HG03460 (cell line): Measurements from ENCODE around the gene MCCD1.
A peak's percentile ranks its signal among the peaks of the same experiment; 100 is the strongest.
"Not testable (repeated sequence)": the region's sequence is repeated elsewhere in the genome, so short reads cannot be mapped to it uniquely, and the experiment has no call there.

Experiments
- ATAC-seq: cut with Tn5 transposase; IDR thresholded peaks from one replicate; pipeline ENCODE4 v1.9.1; 2021; ENCODE audit not compliant: unreplicated experiment

MCCD1 gene

GRCh38 chr6:31528821-31529328 is at the start of gene MCCD1:
Gene MCCD1, plus strand, starts transcription at chr6:31528962. Its CDS starts 53 bp downstream, at chr6:31529015.
- ATAC-seq = no peak

DNA sequence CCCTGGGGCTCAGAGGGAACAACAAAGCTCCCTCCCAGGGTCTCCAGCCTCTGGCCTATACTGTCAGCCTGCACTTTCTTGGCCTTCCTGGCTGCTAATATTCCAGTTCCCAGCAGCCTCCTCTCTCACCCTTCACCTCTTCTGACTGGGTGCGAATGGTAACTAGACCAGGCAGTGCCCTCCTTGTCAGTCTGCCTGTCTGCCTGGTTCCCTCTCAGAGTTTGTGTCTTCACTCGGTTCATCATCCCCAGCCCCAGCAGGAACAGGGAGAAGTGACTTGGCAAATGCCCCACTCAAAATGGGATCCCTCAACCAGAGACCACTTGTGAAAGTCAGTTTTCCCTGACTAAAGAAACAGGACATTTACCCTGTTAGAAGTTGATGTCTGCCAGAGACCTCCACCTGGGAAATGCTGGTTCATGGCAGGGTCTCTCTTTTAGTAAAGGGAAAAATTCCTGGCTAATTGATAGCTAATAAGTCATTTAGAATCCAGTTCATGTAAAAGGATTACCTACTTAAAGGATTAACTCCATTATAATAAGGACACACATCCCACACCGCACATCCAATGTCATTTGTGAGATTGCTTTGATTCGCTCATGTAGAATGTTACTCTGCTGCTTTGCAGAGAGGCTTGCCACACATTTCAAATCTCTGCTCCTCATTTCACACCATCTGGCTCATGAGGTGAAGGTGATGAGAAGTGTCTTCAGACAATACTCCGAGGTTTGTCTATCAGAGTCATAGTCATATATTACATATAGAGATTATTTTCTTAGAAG is 49.4 kb upstream of the MCCD1 start:
- ATAC-seq = no peak

- no peak for ATAC-seq
Observed at GRCh38 chr6:31479933-31480535, 48.7 kb upstream of the MCCD1 start.

DNA sequence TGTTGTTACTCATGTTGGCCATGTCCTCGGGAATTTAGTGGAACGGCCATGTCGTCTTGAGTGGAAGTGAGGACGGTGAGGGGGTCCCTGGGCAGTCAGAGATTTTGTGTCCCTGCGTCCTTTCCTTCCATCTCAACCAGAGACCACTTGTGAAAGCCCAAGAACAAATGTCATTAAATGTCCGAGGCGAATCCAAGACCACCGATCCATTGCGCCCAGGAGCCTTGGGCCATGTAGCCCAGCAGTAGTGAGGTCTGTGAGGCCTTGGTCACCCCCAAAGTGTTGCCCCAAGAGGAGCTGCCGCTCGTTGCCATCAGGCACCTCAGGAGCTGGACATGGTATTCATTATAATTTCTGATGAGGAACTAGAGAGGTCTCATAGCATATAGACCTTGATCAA is 48.2 kb upstream of the MCCD1 start:
- no peak for ATAC-seq

DNA sequence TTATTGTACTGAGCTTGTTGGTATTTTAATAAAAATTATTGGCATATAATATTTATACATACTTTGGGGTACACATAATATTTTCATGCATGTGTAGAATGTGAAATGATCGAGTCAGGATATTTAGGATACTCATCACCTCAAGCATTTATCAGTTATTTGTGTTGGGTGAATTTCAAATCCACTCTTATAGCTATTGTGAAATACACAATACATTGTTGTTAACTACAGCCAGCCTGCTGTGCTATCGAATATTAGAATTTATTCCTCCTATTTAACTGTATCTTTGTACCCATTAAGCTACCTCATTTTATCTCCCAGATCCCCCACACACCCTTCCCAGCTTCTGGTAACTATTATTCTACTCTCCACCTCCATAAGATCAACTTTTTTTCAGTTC is 45.4 kb upstream of the MCCD1 start:
- ATAC-seq = no peak

DNA sequence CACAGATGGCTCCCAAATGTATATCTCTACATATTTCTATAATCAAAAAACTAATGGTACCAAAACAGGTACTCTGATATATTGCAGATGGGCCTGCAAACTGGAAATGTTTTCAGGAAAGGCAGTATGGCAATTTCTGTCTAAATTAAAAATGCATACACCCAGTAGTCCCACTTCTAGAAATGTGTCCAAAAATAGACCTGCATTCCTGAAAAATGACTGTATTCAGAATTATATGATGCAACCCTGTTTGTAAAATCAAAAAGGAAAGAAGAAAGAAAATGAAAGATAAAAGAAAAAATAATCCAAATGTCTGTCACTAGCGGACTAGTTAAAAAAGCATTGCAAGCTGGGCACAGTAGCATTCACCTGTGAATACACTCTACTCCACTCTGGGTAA is 43.7 kb upstream of the MCCD1 start:
- ATAC-seq = no peak

DNA sequence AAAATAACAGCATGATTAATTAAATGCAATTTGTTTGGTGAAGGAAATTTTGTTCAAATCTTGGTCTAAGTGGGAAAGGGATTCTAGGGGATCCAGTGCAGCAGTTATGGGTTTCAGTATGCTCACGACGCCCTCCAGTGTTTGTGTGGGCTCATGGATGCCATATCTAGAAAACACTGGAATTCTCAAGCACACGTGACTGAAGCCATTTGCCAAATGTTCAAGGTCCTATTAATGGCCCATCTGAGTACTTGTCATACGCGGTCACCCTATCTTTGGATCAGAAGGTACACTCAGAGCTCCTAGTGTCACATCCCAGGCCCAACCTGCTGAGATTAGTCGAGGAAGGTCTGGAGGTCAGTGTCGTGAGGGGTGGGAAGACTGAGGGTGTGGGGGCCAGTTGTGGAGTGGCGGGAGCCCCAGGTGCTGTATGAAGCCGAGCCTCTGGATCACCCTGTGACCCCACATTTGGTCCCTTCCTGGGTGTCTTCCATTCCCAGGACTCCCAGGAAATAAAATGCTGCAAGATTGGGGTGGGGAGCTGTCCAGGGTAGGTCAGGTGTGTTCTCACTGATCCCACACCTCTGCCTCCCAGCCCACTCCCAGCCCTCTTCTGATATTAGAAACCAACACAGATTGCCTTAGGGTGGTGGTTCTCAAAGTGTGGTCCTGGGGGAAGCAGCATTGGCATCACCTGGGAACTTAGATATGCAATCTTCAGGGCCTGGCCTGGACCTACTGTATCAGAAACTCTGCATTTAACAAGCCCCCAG is 42.5 kb upstream of the MCCD1 start:
- not testable (repeated sequence) for ATAC-seq

GRCh38 chr6:31487674-31488073 is 41.1 kb upstream of the MCCD1 start:
- not testable (repeated sequence) for ATAC-seq

GRCh38 chr6:31489086-31489485 is 39.7 kb upstream of the MCCD1 start:
- no peak for ATAC-seq

DNA sequence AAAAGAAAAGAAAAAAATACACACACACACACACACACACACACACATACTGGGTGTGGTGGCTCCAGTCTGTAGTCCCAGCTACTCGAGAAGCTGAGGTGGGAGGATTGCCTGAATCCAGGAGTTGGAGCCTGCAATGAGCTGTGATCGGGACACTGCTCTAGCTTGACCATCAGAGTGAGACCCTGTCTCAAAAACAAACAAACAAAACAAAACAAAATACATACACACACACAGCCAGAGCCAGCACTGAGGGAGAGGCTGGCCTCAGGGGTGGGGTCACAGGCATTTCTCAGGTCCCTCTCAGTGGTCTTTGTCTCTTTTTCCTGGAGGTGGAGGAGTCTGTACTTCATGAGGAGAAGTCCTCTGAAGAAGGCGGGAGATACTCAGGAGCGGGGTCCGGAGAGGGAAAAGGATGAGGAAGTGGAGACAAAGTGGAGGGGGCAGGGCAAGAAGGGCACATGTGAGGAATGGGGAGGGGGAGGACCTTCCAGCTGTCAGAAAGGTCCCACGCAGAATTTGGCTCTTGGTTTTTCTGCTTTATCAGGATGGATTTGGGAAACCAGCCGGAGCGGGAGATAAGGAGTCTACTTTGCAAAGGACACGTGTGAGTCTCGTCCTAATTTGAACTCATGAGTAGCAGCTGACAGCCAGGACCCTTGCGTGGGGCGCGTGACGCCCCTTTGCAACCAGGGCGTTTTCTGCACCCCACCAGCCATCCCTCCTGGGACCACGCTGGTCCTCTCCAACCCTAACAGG is 38.5 kb upstream of the MCCD1 start:
- no peak for ATAC-seq

- not testable (repeated sequence) for ATAC-seq
Observed at GRCh38 chr6:31493550-31493874, 35.2 kb upstream of the MCCD1 start.

GRCh38 chr6:31493875-31494694 is 34.7 kb upstream of the MCCD1 start:
- ATAC-seq = no peak

DNA sequence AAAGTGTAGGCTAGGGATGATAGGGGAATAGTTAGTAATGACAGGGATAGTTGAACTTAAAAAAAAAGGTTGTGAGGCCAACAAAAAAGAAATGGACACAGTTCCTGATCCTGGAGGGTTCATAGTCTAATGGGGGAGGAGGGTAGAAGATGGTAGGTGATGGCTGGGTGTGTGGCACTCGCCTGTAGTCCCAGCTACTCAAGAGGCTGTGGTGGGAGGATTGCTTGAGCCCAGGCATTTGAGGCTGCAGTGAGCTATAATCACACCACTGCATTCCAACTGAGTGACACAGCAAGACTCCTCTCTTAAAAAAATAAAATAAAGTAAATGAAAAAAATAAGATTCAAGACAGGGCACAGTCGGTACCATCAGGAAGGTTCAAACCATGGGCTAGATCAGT is 33.2 kb upstream of the MCCD1 start:
- ATAC-seq = no peak

DNA sequence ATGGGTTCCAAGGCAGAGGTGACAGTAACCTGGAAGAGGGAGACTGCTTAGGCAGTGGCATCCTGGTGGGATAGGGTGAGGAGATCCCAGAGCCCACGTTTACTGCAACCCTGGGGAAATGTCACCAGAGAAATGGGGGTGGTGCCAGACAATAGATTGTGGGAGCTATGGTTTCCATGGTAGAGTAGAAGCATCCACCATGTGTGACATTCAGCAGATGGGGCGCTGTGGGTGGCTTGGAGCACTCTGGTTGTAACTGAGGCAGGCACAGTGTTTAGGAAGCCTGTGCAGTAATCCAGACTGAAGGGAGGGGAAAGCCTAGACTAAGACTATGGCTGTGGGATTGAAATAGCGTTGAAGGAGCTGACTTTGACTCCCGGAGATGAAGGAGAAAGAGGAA is 31.9 kb upstream of the MCCD1 start:
- ATAC-seq = not testable (repeated sequence)

- peak; percentile 51 for ATAC-seq
Observed at GRCh38 chr6:31497531-31498476, 31.0 kb upstream of the MCCD1 start, which contains the start of gene MICB. Gene MICB, plus strand, starts transcription at chr6:31498145. Its CDS starts 49 bp downstream, at chr6:31498194.

DNA sequence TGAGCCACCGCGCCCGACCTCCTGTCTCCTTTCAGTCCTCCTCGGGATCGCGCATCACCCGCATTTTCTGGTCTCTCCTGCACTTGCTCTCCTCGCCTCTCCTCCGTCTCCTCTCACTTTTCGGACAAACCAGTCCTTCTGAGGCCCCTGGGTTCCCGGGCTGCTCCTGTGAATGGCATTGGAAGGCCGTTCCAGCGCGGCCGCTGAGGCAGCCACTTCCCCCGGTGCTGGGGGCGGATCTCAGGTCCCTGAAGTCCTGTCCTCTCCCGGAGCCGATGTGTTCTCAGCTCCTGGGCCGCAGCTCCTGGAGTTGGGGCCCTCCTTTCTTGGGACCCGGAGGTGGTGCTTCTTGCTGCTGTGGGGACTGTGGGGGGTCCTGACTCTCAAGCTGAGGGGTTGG is 30.0 kb upstream of the MCCD1 start:
- no peak for ATAC-seq

- ATAC-seq = not testable (repeated sequence)
Observed at GRCh38 chr6:31499648-31500047, 29.1 kb upstream of the MCCD1 start.

DNA sequence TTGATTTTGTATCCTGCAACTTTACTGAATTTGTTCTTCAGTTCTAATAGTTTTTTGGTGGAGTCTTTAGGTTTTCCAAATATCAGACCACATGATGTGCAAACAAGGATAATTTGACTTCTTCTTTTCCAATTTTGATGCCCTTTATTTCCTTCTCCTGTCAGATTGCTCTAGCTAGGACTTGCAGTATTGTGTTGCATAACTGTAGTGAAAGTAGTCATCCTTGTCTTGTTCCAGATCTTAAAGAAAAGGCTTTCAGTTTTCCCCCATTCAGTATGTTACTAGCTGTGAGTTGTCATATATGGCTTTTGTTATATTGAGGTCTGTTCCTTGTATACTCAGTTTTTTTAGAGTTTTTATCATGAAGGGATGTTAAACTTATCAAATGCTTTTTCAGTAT is 26.2 kb upstream of the MCCD1 start:
- no peak for ATAC-seq

GRCh38 chr6:31509036-31509435 is 19.7 kb upstream of the MCCD1 start:
- ATAC-seq = not testable (repeated sequence)
